SK-N-SH (cell line): ENCODE results near the gene D2HGDH. TPM values are rescaled to one million over a fixed set of nuclear protein-coding genes. Genes with fewer than 3 reads are reported as not detected.

ENCODE experiments used
- CTCF ChIA-PET: fragments of 300-600, 350-600 bp; formaldehyde crosslinking; extraction: SDS; loops from one replicate; lab custom pipeline; 2021; lab: Yijun Ruan, JAX
- POLR2A ChIA-PET: fragments of 350-600 bp; sonication (Branson Sonifier 250); formaldehyde crosslinking; extraction: SDS; loops from one replicate; lab custom pipeline; 2020; ENCODE audit warnings: antibody characterized with exemption, inconsistent platforms; lab: Yijun Ruan, JAX
- DNase-seq: peaks from one replicate; pipeline ENCODE4 v3.0.0; 2012
- H2AFZ ChIP-seq: fragments of 200-600 bp; sonication (generic); 2 replicates; pipeline ENCODE4 v1.8.1; 2016; ENCODE audit warnings: antibody characterized with exemption, mild to moderate bottlenecking, low read depth
- H3F3A ChIP-seq: fragments of 200-600 bp; sonication (generic); replicated peaks from 2 replicates; pipeline ENCODE3; 2016; ENCODE audit warnings: antibody characterized with exemption, mild to moderate bottlenecking; ENCODE audit not compliant: insufficient read depth
- H3K27ac ChIP-seq, 2 experiments: fragments of 200-500 bp in 1 of 2; fragments of 200-600 bp in 1 of 2; sonication (Bioruptor generic) in 1 of 2; sonication (generic), shearing (Covaris generic) in 1 of 2; 2 replicates each; pipeline versions ENCODE4 v1.5.1 to v1.6.1; 2014 to 2016; ENCODE audit warnings: low read depth in 2 of 2, inconsistent platforms in 1 of 2, low read length in 1 of 2, mild to moderate bottlenecking in 1 of 2, mixed read lengths in 1 of 2
- H3K27me3 ChIP-seq: fragments of 200-600 bp; sonication (generic), shearing (Covaris generic); 2 replicates; pipeline ENCODE4 v1.6.1; 2016; ENCODE audit warnings: mixed run types; ENCODE audit not compliant: insufficient read depth
- H3K36me3 ChIP-seq, 2 experiments: fragments of 200-500 bp in 1 of 2; fragments of 200-600 bp in 1 of 2; sonication (Bioruptor generic) in 1 of 2; sonication (generic) in 1 of 2; replicated peaks in 1 of 2; 2 replicates each; pipeline versions ENCODE3 to v1.5.1; 2014 to 2016; ENCODE audit warnings: low read length in 1 of 2, mild to moderate bottlenecking in 1 of 2; ENCODE audit not compliant: insufficient read depth in 2 of 2, control insufficient read depth in 1 of 2
- H3K4me1 ChIP-seq, 2 experiments: fragments of 200-500 bp in 1 of 2; fragments of 200-600 bp in 1 of 2; sonication (Bioruptor generic) in 1 of 2; sonication (generic), shearing (Covaris generic) in 1 of 2; 2 replicates each; pipeline versions ENCODE4 v1.5.1 to v1.6.1; 2014 to 2016; ENCODE audit warnings: low read depth in 1 of 2, low read length in 1 of 2, mixed run types in 1 of 2; ENCODE audit not compliant: insufficient read depth in 2 of 2, control insufficient read depth in 1 of 2
- H3K4me2 ChIP-seq: fragments of 200-600 bp; sonication (generic), shearing (Covaris generic); 2 replicates; pipeline ENCODE4 v1.6.1; 2017; ENCODE audit warnings: mixed run types
- H3K4me3 ChIP-seq, 2 experiments: fragments of 200-500 bp in 1 of 2; fragments of 200-600 bp in 1 of 2; sonication (Bioruptor generic) in 1 of 2; sonication (generic), shearing (Covaris generic) in 1 of 2; 2 replicates each; pipeline versions ENCODE4 v1.5.1 to v1.8.1; 2014 to 2016; ENCODE audit warnings: low read depth in 2 of 2, inconsistent platforms in 1 of 2, low read length in 1 of 2, mild to moderate bottlenecking in 1 of 2, mixed read lengths in 1 of 2, moderate library complexity in 1 of 2
- H3K79me2 ChIP-seq: fragments of 200-600 bp; sonication (generic); 2 replicates; pipeline ENCODE4 v1.8.1; 2017; ENCODE audit warnings: mild to moderate bottlenecking; ENCODE audit not compliant: insufficient read depth
- H3K9ac ChIP-seq: fragments of 200-600 bp; sonication (generic); 2 replicates; pipeline ENCODE4 v1.6.1; 2017; ENCODE audit warnings: mixed run types
- H3K9me2 ChIP-seq: fragments of 200-600 bp; sonication (generic); 2 replicates; pipeline ENCODE4 v1.6.1; 2017; ENCODE audit warnings: mixed run types
- H3K9me3 ChIP-seq: fragments of 200-600 bp; sonication (generic); 2 replicates; pipeline ENCODE4 v1.6.1; 2017; ENCODE audit warnings: mixed run types, mild to moderate bottlenecking, moderate library complexity
- H4K20me1 ChIP-seq: fragments of 200-600 bp; sonication (generic); 2 replicates; pipeline ENCODE4 v1.6.1; 2017; ENCODE audit warnings: mild to moderate bottlenecking, mixed run types; ENCODE audit not compliant: insufficient read depth
- FOXJ3 ChIP-seq: sonication (generic); formaldehyde crosslinking; IDR thresholded peaks from 2 replicates; pipeline ENCODE4 v1.5.1; 2020; ENCODE audit warnings: mild to moderate bottlenecking, missing genetic modification reagents
- FOXM1 ChIP-seq: IDR thresholded peaks from 2 replicates; pipeline ENCODE4 v1.4.0; 2012; ENCODE audit warnings: low read depth, mild to moderate bottlenecking
- GATA2 ChIP-seq: sonication (generic); formaldehyde crosslinking; IDR thresholded peaks from 2 replicates; pipeline ENCODE4 v1.5.0; 2020; ENCODE audit warnings: mild to moderate bottlenecking, missing genetic modification reagents
- NFIC ChIP-seq: IDR thresholded peaks from 2 replicates; pipeline ENCODE4 v1.4.0; 2012; ENCODE audit warnings: borderline replicate concordance
- NRF1 ChIP-seq: IDR thresholded peaks from 2 replicates; pipeline ENCODE4 v1.6.1; 2012; ENCODE audit warnings: low read depth, mild to moderate bottlenecking, low read length
- RAD21 ChIP-seq: IDR thresholded peaks from 2 replicates; pipeline ENCODE4 v1.6.1; 2012; ENCODE audit warnings: mild to moderate bottlenecking, low read length
- RCOR1 ChIP-seq: fragments of 150-350 bp; IDR thresholded peaks from 2 replicates; pipeline ENCODE4 v1.6.1; 2017; ENCODE audit warnings: antibody characterized with exemption, low read length
- RFX5 ChIP-seq: IDR thresholded peaks from 2 replicates; pipeline ENCODE4 v1.6.1; 2012; ENCODE audit warnings: mild to moderate bottlenecking, improper control_type of control experiment, low read length
- RXRA ChIP-seq: IDR thresholded peaks from 2 replicates; pipeline ENCODE4 v1.4.0; 2012; ENCODE audit warnings: low read depth, mild to moderate bottlenecking, borderline replicate concordance
- TAF1 ChIP-seq: IDR thresholded peaks from 2 replicates; pipeline ENCODE4 v1.6.1; 2012; ENCODE audit warnings: low read depth, mild to moderate bottlenecking, low read length, moderate library complexity, borderline replicate concordance
- TEAD4 ChIP-seq: IDR thresholded peaks from 2 replicates; pipeline ENCODE4 v1.4.0; 2012; ENCODE audit warnings: mild to moderate bottlenecking, borderline replicate concordance; ENCODE audit not compliant: insufficient read depth
- WGBS: methylation state at CpG from one replicate; pipeline ENCODE4 v1.1.6; 2017; ENCODE audit warnings: low lambda C conversion rate; 5-methylcytosine and 5-hydroxymethylcytosine counted together
- polyA plus RNA-seq, 3 experiments: library from polyadenylated mRNA; depleted of rRNA; stranded (reverse); fragments of >200 nt; gene quantifications; 2 replicates each; pipeline ENCODE4 v1.2.3, GENCODE V29; 2012
- TF ChIP-seq, protein P1 (sequence below): fragments of 150-350 bp; IDR thresholded peaks from 2 replicates; pipeline ENCODE4 v1.6.1; 2016; ENCODE audit warnings: mild to moderate bottlenecking, low read depth, low read length
- TF ChIP-seq, protein P2 (sequence below): IDR thresholded peaks from 2 replicates; pipeline ENCODE4 v1.4.0; 2012; ENCODE audit warnings: low read depth, borderline replicate concordance

The D2HGDH gene
- polyA plus RNA-seq, 1 of the 3 experiments (the other 2 are of a cell fraction) = 36.3 TPM

DNA sequence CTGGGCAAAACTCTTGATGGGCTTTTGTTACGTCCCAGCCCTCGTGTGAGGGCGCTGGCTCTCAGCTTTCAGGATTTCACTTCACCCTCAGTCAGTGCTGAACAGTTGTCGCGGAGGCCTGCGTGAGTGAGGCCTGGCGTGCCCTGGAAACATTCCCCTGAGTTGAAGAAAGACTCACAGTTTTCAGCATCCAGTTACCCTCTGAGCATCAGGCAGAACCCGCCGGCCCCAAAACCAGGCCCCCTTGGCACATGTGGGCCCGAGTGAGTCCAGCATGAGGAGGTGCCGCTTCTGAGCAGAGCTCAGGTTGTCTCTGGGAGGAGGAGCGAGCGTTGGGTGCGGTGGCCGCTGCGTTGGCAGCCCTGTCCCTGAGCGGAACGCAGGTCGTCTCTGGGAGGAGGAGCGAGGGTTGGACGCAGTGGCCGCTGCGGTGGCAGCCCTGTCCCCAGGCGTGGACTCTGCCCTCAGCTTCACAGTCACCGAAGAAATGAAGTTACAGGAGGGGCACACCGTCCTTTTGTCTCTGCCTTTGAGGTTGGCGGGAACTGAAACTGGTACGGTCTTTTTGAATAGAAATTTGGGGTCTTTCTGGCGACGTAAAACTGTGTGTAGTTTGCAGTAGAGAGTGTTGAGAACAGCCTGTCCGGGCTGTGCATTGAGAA, 74.4 kb downstream of the D2HGDH start, which contains the start of gene NEU4 (continued):
- TF ChIP-seq, protein P1, sequence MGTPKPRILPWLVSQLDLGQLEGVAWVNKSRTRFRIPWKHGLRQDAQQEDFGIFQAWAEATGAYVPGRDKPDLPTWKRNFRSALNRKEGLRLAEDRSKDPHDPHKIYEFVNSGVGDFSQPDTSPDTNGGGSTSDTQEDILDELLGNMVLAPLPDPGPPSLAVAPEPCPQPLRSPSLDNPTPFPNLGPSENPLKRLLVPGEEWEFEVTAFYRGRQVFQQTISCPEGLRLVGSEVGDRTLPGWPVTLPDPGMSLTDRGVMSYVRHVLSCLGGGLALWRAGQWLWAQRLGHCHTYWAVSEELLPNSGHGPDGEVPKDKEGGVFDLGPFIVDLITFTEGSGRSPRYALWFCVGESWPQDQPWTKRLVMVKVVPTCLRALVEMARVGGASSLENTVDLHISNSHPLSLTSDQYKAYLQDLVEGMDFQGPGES = no peak
- TF ChIP-seq FOXM1 = no peak
- TF ChIP-seq TAF1 = no peak

DNA sequence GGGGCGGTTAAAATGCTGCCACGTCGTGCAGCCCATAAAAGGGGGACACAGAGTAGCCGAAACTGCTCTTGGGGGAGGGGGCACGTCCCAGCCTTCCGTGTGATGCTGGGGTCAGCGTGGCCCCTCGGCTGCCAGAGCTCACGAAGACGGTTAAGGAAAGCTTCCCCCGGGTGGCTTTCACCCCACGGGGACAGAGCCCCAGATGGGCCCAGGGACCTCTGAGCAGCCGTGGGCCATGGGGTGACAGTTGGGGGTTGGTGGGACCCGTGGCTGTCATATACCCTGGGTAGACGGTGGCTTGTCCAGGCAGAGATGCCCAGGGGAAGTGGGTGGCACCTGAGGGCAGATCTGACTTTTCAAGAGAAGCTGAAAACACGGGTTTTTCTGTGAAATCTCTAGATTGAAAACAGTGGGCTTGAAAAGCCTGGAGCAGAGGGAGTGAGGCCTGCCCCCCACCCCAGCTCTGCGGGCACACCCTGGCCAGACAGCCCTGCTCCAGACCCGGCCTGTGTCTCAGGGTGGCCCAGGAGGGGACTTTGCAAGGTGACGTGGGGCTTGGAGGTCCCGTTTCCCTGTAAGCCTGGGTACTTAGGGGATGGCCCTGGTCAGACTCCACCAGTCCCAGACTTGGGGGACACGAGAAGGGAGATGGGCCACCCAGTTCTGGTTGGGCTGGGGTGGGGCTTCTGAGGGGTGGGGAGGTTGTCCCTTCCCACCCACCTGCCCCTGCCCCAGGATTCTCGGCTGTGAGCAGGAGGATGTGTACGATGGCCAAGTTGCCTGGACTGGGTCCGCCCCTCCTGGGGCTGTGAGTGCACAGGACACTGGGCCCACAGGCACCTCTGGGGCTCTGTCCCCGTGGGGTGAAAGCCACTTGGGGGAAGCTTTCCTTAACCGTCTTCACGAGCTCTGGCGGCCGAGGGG, 75.2 kb downstream of the D2HGDH start:
- POLR2A ChIA-PET = no interaction called here
- TF ChIP-seq RXRA = no peak
- TF ChIP-seq NRF1 = no peak
- TF ChIP-seq RAD21 = no peak
- TF ChIP-seq, protein P2, sequence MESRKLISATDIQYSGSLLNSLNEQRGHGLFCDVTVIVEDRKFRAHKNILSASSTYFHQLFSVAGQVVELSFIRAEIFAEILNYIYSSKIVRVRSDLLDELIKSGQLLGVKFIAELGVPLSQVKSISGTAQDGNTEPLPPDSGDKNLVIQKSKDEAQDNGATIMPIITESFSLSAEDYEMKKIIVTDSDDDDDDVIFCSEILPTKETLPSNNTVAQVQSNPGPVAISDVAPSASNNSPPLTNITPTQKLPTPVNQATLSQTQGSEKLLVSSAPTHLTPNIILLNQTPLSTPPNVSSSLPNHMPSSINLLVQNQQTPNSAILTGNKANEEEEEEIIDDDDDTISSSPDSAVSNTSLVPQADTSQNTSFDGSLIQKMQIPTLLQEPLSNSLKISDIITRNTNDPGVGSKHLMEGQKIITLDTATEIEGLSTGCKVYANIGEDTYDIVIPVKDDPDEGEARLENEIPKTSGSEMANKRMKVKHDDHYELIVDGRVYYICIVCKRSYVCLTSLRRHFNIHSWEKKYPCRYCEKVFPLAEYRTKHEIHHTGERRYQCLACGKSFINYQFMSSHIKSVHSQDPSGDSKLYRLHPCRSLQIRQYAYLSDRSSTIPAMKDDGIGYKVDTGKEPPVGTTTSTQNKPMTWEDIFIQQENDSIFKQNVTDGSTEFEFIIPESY = no peak
- no peak for TF ChIP-seq TEAD4
- no peak for TF ChIP-seq RFX5
- no peak for TF ChIP-seq NFIC
- TF ChIP-seq GATA2 (CRISPR knock-in tag) = no peak
- TF ChIP-seq FOXJ3 (CRISPR knock-in tag) = no peak
- TF ChIP-seq RCOR1 = no peak
- Histone ChIP-seq H4K20me1 (no peaks in the 10 kb centered on the region), H3K9ac (no peak overlapping the region), H3K79me2 (no peaks in the 10 kb centered on the region), H3K4me1 (peaks cover 2 to 41% of the 10 kb centered on the region in 2 experiments), H3K9me3 (no peaks in the 10 kb centered on the region), H3K36me3 (no peaks in the 10 kb centered on the region), H3K4me2 (no peak overlapping the region), H3K4me3 (no peak overlapping the region), H3F3A (no peaks in the 10 kb centered on the region), H2AFZ (no peak overlapping the region), H3K27ac (peak overlapping the region in 1 of 2 experiments; percentile 97; a peak in 2 of 4 replicates), H3K9me2 (no peaks in the 10 kb centered on the region), H3K27me3 (no peaks in the 10 kb centered on the region)
- CTCF ChIA-PET = interaction anchor here (1.6 kb wide), 2 partner anchors 27 to 107 kb away, joined by 3 to 4 read pairs; no protein-coding TSS in a partner anchor
- DNase-seq = peak; percentile 32
- 74% methylated on average over 13 of the region's 29 CpGs for WGBS
